ENCODE measurements around the gene SOX3.

SOX3 gene

DNA sequence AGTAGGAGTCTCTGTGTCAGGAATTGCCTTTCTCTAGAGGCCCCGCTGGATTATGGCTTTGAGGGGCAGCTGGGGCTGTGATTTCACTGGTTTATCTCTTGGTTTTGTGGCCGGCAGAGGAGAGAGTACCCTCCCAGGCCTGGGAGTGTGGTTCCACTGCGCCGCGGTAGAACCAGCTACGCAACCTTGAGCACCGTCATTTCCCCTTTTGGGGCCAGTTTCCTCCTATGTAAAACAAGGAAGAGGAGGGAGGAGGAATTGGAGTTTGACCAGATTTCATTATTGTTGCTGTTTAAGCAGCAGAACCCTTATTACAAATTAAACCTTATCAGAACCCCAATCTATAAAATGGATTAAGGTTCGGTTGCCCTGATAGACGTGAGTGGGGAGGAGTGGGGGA is 4.4 kb downstream of the SOX3 start:
- no peak for DNase-seq (ENCODE audit: low read depth in 1 of 2, low spot score in 1 of 2)

GRCh38 chrX:140495739-140496138 is 9.1 kb downstream of the SOX3 start:
- no peak for DNase-seq (ENCODE audit: low read depth in 1 of 2, low spot score in 1 of 2)

DNA sequence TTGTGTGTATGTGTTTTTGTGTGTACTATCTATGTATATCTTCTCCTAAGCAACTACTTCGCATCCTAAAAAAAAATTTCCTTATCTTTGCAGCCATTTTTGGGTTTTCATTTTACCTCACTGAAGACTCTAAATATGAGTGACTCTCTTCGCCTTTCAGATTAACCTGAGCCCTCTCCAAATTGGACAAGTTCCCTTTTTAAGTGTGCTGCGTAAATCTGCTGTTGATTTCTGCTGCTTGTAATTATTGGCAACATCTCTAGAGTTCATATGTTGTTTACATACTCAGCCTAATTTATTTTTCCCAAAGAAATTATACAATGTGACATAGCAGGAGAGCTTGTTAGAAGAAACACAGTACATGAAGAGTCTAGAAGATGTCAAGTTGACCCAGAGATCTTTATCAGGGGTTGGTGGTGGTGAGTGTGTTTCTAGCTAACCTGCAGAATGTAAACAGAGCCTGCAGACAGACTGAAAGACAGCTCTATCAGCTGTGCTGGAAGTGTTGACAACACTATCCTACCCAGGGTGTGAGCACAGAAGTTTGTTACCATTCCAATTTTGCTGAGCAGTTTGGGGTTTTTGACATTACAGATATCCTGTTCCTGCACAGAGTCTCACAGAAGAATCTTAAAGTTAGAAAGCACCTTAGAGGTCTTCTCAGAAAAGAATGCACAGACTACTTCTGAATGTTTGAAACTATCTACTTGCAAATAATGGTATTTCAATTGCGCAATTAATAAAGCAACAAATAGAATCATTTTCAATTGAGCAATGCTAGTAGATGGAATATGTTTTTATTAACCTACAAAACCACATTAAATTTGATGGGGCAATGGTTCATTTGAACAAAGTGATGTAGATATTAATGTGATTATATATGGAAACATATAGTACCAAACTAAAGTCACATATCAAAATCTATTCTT is 12.5 kb downstream of the SOX3 start:
- DNase-seq (ENCODE audit: low read depth in 1 of 2, low spot score in 1 of 2), result no peak

- DNase-seq (ENCODE audit: low read depth in 1 of 2, low spot score in 1 of 2), result no peak
Observed at GRCh38 chrX:140480765-140481164, 24.1 kb downstream of the SOX3 start.

DNA sequence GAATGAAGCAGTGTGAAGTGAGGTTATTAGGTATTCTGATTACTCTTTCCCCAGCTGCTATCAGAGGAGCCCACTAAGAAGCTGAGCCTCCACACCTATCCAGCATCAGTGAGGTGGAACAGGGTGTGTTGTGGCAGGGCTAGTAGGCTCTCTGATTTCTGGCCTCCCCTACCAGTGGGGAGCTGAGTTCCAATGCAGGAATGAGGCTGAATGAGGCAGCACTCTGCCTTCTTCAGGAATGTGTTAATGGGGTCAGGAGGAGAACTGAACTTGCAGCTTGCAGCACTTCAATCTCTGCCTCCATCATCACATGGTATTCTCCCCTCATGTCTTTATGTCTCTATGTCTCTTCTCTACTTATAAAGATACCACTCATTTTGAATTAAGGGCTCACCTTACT is 26.9 kb downstream of the SOX3 start:
- DNase-seq (ENCODE audit: low read depth in 1 of 2, low spot score in 1 of 2), result no peak

DNA sequence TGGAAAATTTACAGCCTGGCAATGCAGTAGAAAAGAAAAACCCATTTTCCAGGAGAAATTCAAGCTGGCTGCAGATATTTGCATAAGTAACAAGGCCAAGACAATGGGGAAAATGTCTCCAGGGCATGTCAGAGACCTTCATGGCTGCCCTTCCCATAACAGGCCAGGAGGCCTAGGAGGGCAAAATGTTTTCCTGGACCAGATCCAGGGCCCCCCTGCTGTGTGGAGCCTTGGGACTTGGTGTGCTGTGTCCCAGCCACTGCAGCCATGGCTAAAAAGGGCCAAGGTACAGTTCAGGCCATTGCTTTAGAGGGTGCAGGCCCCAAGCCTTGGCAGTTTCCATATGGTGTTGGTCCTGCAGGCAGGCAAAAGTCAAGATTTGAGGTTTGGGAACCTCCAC is 29.8 kb downstream of the SOX3 start:
- DNase-seq (ENCODE audit: low read depth in 1 of 2, low spot score in 1 of 2), result no peak

DNA sequence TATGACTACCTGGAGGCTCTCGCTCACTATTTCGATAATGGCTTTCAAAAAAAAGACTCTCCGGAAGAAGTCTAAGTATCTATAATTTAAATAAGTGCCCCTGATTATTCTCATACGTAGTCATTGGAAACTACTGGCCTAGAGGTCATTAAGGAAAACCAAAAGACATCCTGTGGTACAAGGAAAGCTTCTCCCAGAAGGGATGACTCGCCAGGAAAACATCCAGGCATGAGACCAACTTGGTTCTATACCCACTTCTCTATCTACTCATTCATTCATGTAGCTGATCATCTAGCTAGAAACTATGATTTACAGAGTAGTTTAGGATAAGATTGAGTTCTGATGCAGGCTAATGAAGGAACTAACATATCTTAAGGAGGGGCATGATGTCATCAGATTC is 37.7 kb downstream of the SOX3 start:
- DNase-seq (ENCODE audit: low read depth in 1 of 2, low spot score in 1 of 2), result no peak
